ENCODE measurements around the gene CENPM. TPM values are rescaled to one million over a fixed set of nuclear protein-coding genes. Genes with fewer than 3 reads are reported as not detected.
A peak's percentile ranks its signal among the peaks of the same experiment; 100 is the strongest.

The CENPM gene
- total RNA-seq, 1 donor from 2014 or later: 13.3 TPM

GRCh38 chr22:41907436-41908401 is 39.2 kb downstream of the CENPM start:
- DNase-seq: no peak
- peaks cover 39% of the 10 kb centered on the region for H3K4me1 Mint-ChIP-seq
- ATAC-seq (ENCODE audit: low read depth): no peak
- peaks cover 41% of the 10 kb centered on the region for H3K36me3 Mint-ChIP-seq (ENCODE audit: low read depth)
- ChIA-PET CTCF (interaction anchor here (0.6 to 2.0 kb wide), 3 partner anchors 33 to 51 kb away, joined by 3 to 13 read pairs (median 4); no protein-coding TSS in a partner anchor), POLR2A (interaction anchor here (0.7 to 11.7 kb wide), 8 partner anchors 12 to 219 kb away, joined by 3 to 173 read pairs (median 16); partner anchors contain the start of genes SNU13, SREBF2 and TNFRSF13C)
- no peaks in the 10 kb centered on the region for H3K9me3 Mint-ChIP-seq
- intact Hi-C loops (cut with micrococcal nuclease): loop anchor here (5.0 kb wide), 1 partner anchor 35 kb away; no protein-coding TSS in a partner anchor
- H3K27ac Mint-ChIP-seq: peak overlapping the region; percentile 63
- TF ChIP-seq CTCF (IDR thresholded peaks at IDR 0.05): no peak
- H3K27me3 Mint-ChIP-seq: peaks cover 4% of the 10 kb centered on the region
- H3K4me3 Mint-ChIP-seq: no peak overlapping the region

- CTCF ChIA-PET: interaction anchor here (1.5 kb wide), 1 partner anchor 45 kb away, joined by 4 read pairs; no protein-coding TSS in a partner anchor
- intact Hi-C loops (cut with micrococcal nuclease): loop anchor here (5.0 kb wide), 1 partner anchor 35 kb away; no protein-coding TSS in a partner anchor
- H3K9me3 Mint-ChIP-seq: no peaks in the 10 kb centered on the region
- H3K27ac Mint-ChIP-seq: peak overlapping the region; percentile 63
- peaks cover 50% of the 10 kb centered on the region for H3K36me3 Mint-ChIP-seq (ENCODE audit: low read depth)
- POLR2A ChIA-PET: interaction anchor here (1.3 to 11.7 kb wide), 6 partner anchors 13 to 74 kb away, joined by 3 to 173 read pairs (median 39); partner anchors contain the start of genes SREBF2 and TNFRSF13C
- no peaks in the 10 kb centered on the region for H3K27me3 Mint-ChIP-seq
- ATAC-seq (ENCODE audit: low read depth): no peak
- peaks cover 32% of the 10 kb centered on the region for H3K4me1 Mint-ChIP-seq
- DNase-seq: no peak
- no peak for TF ChIP-seq CTCF (IDR thresholded peaks at IDR 0.05)
- H3K4me3 Mint-ChIP-seq: no peak overlapping the region
Observed at GRCh38 chr22:41906822-41907221, 40.1 kb downstream of the CENPM start.

GRCh38 chr22:41905411-41906202 is 41.3 kb downstream of the CENPM start:
- H3K27ac Mint-ChIP-seq: no peak overlapping the region
- intact Hi-C loops (cut with micrococcal nuclease): loop anchor here (5.0 kb wide), 1 partner anchor 37 kb away; no protein-coding TSS in a partner anchor
- TF ChIP-seq CTCF (IDR thresholded peaks at IDR 0.05): no peak

GRCh38 chr22:41904450-41905410 is 42.2 kb downstream of the CENPM start:
- Mint-ChIP-seq H3K4me1 (peaks cover 23% of the 10 kb centered on the region), H3K27ac (peak overlapping the region; percentile 50), H3K36me3 (ENCODE audit: low read depth) (peaks cover 70% of the 10 kb centered on the region), H3K4me3 (no peak overlapping the region), H3K9me3 (no peaks in the 10 kb centered on the region), H3K27me3 (no peaks in the 10 kb centered on the region)
- POLR2A ChIA-PET: interaction anchor here (0.6 to 1.0 kb wide), 2 partner anchors 15 to 33 kb away, joined by 3 read pairs; no protein-coding TSS in a partner anchor
- ATAC-seq (ENCODE audit: low read depth) (no peak), DNase-seq (no peak)
- intact Hi-C loops (cut with micrococcal nuclease): loop anchor here (5.0 kb wide), 1 partner anchor 38 kb away; no protein-coding TSS in a partner anchor
- CTCF ChIA-PET: no interaction called here
- no peak for TF ChIP-seq CTCF (IDR thresholded peaks at IDR 0.05)

More at GRCh38 chr22:41905411-41906202, 41.3 kb downstream of the CENPM start:
- Mint-ChIP-seq H3K27me3 (no peaks in the 10 kb centered on the region), H3K4me3 (no peak overlapping the region), H3K4me1 (peaks cover 25% of the 10 kb centered on the region), H3K36me3 (ENCODE audit: low read depth) (peaks cover 61% of the 10 kb centered on the region), H3K9me3 (no peaks in the 10 kb centered on the region)
- DNase-seq (no peak), ATAC-seq (ENCODE audit: low read depth) (no peak)
- CTCF ChIA-PET: no interaction called here
- POLR2A ChIA-PET: interaction anchor here (0.6 to 1.5 kb wide), 3 partner anchors 20 to 184 kb away, joined by 3 to 9 read pairs (median 3); partner anchors contain the start of gene TNFRSF13C

All from activated B cell treated with CpG ODN at 0.5 μM for 24 hours (primary cell).